Cardiac muscle cell (in vitro differentiated cells and primary cell): ENCODE results near the gene RND1. TPM values are rescaled to one million over a fixed set of nuclear protein-coding genes. Genes with fewer than 3 reads are reported as not detected.

Source experiments
- DNase-seq, 2 donors: peaks; one replicate each; pipeline versions ENCODE4 v3.0.0 to v3.0.0-alpha.2; 2010 to 2017; ENCODE audit warnings: low read depth in 1 of 2, low spot score in 1 of 2
- H3K27ac ChIP-seq: fragments of 200-600 bp; sonication (generic); 2 replicates; pipeline ENCODE4 v1.5.1; 2016
- H3K27me3 ChIP-seq: fragments of 200-600 bp; sonication (generic); 2 replicates; pipeline ENCODE4 v1.6.0; 2016; ENCODE audit warnings: control low read depth
- H3K36me3 ChIP-seq: fragments of 200-600 bp; sonication (generic); 2 replicates; pipeline ENCODE4 v1.5.1; 2016; ENCODE audit warnings: control low read depth
- H3K4me1 ChIP-seq: fragments of 200-600 bp; sonication (generic); 2 replicates; pipeline ENCODE4 v1.8.1; 2017; ENCODE audit warnings: low read depth, mild to moderate bottlenecking, mixed run types
- H3K4me3 ChIP-seq: fragments of 200-600 bp; sonication (generic); 2 replicates; pipeline ENCODE4 v1.5.1; 2016; ENCODE audit warnings: mild to moderate bottlenecking
- H3K9me3 ChIP-seq: fragments of 200-600 bp; sonication (generic); 2 replicates; pipeline ENCODE4 v1.5.1; 2017; ENCODE audit warnings: low read depth, mild to moderate bottlenecking, control low read depth
- polyA plus RNA-seq: library from polyadenylated mRNA; unstranded; fragments of >200 nt; fragmentation: Nextera tagmentation; extraction: Ambion mirVana; gene quantifications from 2 replicates; pipeline ENCODE4 v1.2.1, GENCODE V29; 2016
- total RNA-seq: library from RNA; depleted of rRNA; stranded (reverse); fragments of >200 nt; gene quantifications from 2 replicates; pipeline ENCODE4 v1.2.3, GENCODE V29; 2016
- TF ChIP-seq, protein P1 (sequence below): IDR thresholded peaks from 2 replicates; pipeline ENCODE4 v1.5.1; 2012; ENCODE audit warnings: low read depth, mild to moderate bottlenecking, low read length

Gene RND1
- total and polyA plus RNA-seq, 2 experiments from 2014 or later: 2.9 to 7.2 TPM

DNA sequence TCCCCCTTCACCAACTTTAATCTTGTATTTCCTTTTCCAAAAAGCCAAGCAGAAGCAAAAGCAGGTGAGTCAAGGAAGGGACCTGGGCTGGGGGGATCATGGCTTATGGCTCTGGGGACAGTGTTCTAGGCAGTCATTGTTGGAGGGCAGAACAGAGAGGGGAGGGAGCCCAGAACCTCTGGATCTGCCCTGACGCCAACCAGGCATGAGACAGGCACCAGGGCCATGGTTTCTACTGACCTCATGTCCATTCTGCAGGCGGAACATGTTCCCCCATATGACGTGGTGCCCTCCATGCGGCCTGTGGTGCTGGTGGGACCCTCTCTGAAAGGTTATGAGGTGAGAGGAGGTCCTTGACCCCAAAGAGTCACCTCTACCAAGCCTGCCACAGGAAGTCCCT lies 40.8 kb downstream of the RND1 start:
- Histone ChIP-seq H3K9me3 (no peaks in the 10 kb centered on the region), H3K4me1 (no peaks in the 10 kb centered on the region), H3K4me3 (no peak overlapping the region), H3K27me3 (no peaks in the 10 kb centered on the region), H3K27ac (no peak overlapping the region), H3K36me3 (peaks cover 8% of the 10 kb centered on the region)
- TF ChIP-seq, protein P1, sequence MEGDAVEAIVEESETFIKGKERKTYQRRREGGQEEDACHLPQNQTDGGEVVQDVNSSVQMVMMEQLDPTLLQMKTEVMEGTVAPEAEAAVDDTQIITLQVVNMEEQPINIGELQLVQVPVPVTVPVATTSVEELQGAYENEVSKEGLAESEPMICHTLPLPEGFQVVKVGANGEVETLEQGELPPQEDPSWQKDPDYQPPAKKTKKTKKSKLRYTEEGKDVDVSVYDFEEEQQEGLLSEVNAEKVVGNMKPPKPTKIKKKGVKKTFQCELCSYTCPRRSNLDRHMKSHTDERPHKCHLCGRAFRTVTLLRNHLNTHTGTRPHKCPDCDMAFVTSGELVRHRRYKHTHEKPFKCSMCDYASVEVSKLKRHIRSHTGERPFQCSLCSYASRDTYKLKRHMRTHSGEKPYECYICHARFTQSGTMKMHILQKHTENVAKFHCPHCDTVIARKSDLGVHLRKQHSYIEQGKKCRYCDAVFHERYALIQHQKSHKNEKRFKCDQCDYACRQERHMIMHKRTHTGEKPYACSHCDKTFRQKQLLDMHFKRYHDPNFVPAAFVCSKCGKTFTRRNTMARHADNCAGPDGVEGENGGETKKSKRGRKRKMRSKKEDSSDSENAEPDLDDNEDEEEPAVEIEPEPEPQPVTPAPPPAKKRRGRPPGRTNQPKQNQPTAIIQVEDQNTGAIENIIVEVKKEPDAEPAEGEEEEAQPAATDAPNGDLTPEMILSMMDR: no peak
- no peak for DNase-seq

DNA sequence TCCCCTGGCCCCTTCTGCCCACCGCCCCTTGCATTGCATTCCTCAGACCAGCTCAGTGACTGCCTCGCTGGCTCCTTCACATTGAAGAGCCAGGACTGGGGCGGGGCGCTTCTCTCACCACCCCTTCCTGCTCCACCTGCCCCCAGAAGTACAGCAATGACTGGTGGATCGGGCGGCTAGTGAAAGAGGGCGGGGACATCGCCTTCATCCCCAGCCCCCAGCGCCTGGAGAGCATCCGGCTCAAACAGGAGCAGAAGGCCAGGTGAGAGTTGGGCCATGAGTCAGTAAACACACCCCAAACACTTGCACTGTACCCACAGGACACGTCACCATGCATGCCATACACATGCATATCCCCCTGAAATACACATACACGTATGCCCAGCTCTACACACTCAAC lies 41.6 kb downstream of the RND1 start:
- H3K27me3 ChIP-seq: no peaks in the 10 kb centered on the region
- H3K4me3 ChIP-seq: no peak overlapping the region
- H3K27ac ChIP-seq: no peak overlapping the region
- H3K36me3 ChIP-seq: peaks cover 4% of the 10 kb centered on the region
- TF ChIP-seq, protein P1: no peak
- H3K9me3 ChIP-seq: no peaks in the 10 kb centered on the region
- no peaks in the 10 kb centered on the region for H3K4me1 ChIP-seq
- no peak for DNase-seq

DNA sequence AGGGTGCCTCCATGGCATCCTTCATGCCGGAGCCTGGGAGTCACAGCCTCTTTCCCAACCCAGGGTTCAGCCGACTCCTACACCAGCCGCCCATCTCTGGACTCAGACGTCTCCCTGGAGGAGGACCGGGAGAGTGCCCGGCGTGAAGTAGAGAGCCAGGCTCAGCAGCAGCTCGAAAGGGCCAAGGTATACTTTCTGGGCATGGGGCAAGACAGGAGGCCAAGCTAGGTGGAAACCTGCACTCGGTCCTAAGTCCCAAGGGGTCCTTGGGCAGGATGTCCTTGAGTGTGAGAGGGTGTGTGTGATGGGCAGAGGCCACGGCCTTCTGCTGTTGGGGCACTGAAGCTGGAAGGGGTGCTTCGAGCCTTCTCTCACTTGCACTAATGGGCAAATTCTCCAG lies 42.4 kb downstream of the RND1 start:
- Histone ChIP-seq H3K9me3 (no peaks in the 10 kb centered on the region), H3K4me1 (no peaks in the 10 kb centered on the region), H3K27me3 (no peaks in the 10 kb centered on the region), H3K36me3 (peaks cover 4% of the 10 kb centered on the region), H3K27ac (no peak overlapping the region), H3K4me3 (no peak overlapping the region)
- no peak for DNase-seq
- TF ChIP-seq, protein P1: no peak

DNA sequence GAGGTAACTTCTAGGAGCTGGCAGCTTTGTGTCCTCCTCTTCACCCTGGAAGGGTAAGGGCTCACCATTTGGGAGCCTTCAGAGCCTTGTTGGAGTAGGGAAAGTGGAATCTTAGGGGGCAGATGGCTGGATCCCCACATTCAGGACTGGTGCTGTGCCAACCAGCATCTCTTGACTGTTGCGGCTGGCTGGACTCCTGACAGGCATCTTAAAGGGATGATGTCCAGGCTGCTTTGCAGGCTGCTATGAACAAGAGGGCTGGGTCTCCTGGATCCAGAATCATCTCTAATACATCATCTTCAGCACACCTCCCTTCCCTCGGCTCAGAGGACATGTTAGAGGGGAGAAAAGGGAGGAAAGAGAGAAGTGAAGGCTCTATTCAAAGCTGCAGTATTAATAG lies 43.0 kb downstream of the RND1 start:
- Histone ChIP-seq H3K4me3 (no peak overlapping the region), H3K27ac (no peak overlapping the region), H3K9me3 (no peaks in the 10 kb centered on the region), H3K4me1 (no peaks in the 10 kb centered on the region), H3K36me3 (no peaks in the 10 kb centered on the region), H3K27me3 (peaks cover 3% of the 10 kb centered on the region)
- TF ChIP-seq, protein P1: no peak
- DNase-seq: no peak

DNA sequence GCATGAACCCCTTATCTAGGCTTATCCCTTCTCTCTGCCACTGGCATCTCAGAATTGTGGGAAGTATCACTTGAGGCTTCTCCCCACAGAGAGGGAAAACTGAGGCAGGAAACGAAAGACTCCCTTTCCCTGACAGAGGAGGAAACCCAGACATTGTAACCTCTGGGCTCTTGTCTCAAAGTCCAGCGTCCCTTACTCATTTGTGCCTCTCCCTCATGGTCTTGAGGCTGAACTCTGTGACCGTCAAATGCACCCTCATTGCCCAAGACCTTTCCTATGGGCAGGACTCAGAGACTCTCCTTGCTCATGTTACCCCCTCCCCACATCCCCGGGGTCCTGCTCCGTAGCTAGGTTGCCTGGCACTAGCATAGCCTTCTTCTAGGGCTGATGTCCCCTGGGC lies 43.5 kb downstream of the RND1 start:
- Histone ChIP-seq H3K27me3 (peaks cover 9% of the 10 kb centered on the region), H3K9me3 (no peaks in the 10 kb centered on the region), H3K27ac (no peak overlapping the region), H3K36me3 (no peaks in the 10 kb centered on the region), H3K4me1 (no peaks in the 10 kb centered on the region), H3K4me3 (no peak overlapping the region)
- DNase-seq: no peak
- TF ChIP-seq, protein P1: no peak
